GM12878 (cell line): ENCODE data around the gene CLSTN2. TPM values are rescaled to one million over a fixed set of nuclear protein-coding genes. Genes with fewer than 3 reads are reported as not detected.

Source experiments
- ATAC-seq: fragments of 200-7000 bp; cut with Tn5 transposase; 3 replicates; pipeline ENCODE4 v1.9.1; 2020; ENCODE audit warnings: mild to moderate bottlenecking, moderate library complexity
- BruUV-seq: library from RNA; stranded (reverse); fragments of 400-500 nt; replicated peaks from 2 replicates; lab custom pipeline; 2021; lab: Mats Ljungman, UMichigan
- CTCF ChIA-PET: fragments of 300-600 bp; sonication (Branson Sonifier 250); formaldehyde crosslinking; extraction: SDS; loops from one replicate; lab custom pipeline; 2021; ENCODE audit warnings: inconsistent platforms; lab: Yijun Ruan, JAX
- POLR2A ChIA-PET: fragments of 350-600 bp; formaldehyde crosslinking; extraction: SDS; loops from one replicate; lab custom pipeline; 2021; ENCODE audit warnings: inconsistent platforms; lab: Charles Lee
- RAD21 ChIA-PET: fragments of 300-600 bp; sonication (Branson Sonifier 250); formaldehyde crosslinking; loops from one replicate; lab custom pipeline; 2023; ENCODE audit warnings: antibody characterized with exemption; ENCODE audit not compliant: unreplicated experiment; lab: Charles Lee
- SMC1A ChIA-PET: fragments of 300-600 bp; sonication (Branson Sonifier 250); formaldehyde crosslinking; loops from one replicate; lab custom pipeline; 2023; ENCODE audit not compliant: unreplicated experiment, uncharacterized antibody; lab: Charles Lee
- DNase-seq: peaks from one replicate; pipeline ENCODE4 v3.0.0-alpha.2; 2011; ENCODE audit warnings: low read depth, low spot score
- FAIRE-seq: peaks from 3 replicates; lab custom pipeline; 2011; peaks lifted over from hg19 to GRCh38; lab: Jason Lieb, UNC
- H2AFZ ChIP-seq: 2 replicates; pipeline ENCODE4 v1.6.0; 2011; ENCODE audit warnings: low read depth, low read length, control low read depth; ENCODE audit not compliant: control insufficient read depth
- H3K27ac ChIP-seq: 2 replicates; pipeline ENCODE4 v1.5.1; 2011; ENCODE audit warnings: control low read depth; ENCODE audit not compliant: control insufficient read depth, insufficient read depth
- H3K27me3 ChIP-seq, 2 experiments: replicated peaks in 1 of 2; 2 replicates each; pipeline versions ENCODE4 v1.6.0 to v1.6.1; 2011; ENCODE audit warnings: low read length in 1 of 2; ENCODE audit not compliant: control insufficient read depth in 2 of 2, insufficient read depth in 2 of 2
- H3K36me3 ChIP-seq, 2 experiments: 2 replicates each; pipeline ENCODE4 v1.5.1; 2011; ENCODE audit warnings: low read length in 1 of 2; ENCODE audit not compliant: control insufficient read depth in 2 of 2, insufficient read depth in 2 of 2
- H3K4me1 ChIP-seq: 2 replicates; pipeline ENCODE4 v1.6.1; 2011; ENCODE audit warnings: mild to moderate bottlenecking, low read length, moderate library complexity, mixed read lengths; ENCODE audit not compliant: control insufficient read depth, insufficient read depth
- H3K4me2 ChIP-seq: 2 replicates; pipeline ENCODE4 v1.6.0; 2011; ENCODE audit warnings: control low read depth; ENCODE audit not compliant: control insufficient read depth, insufficient read depth
- H3K4me3 ChIP-seq: fragments of 200-600 bp; sonication (generic); 2 replicates; pipeline ENCODE4 v1.5.1; 2016
- H3K79me2 ChIP-seq: 2 replicates; pipeline ENCODE4 v1.6.0; 2011; ENCODE audit warnings: low read length; ENCODE audit not compliant: control insufficient read depth, insufficient read depth
- H3K9ac ChIP-seq: 2 replicates; pipeline ENCODE4 v1.8.0; 2011; ENCODE audit warnings: low read length, control low read depth, mixed read lengths; ENCODE audit not compliant: control insufficient read depth, insufficient read depth
- H3K9me3 ChIP-seq: replicated peaks from 3 replicates; pipeline ENCODE4 v1.5.1; 2011; ENCODE audit warnings: mild to moderate bottlenecking, low read length; ENCODE audit not compliant: control insufficient read depth, insufficient read depth
- H4K20me1 ChIP-seq: 2 replicates; pipeline ENCODE4 v1.6.0; 2011; ENCODE audit not compliant: control insufficient read depth, insufficient read depth
- ATF3 ChIP-seq: IDR thresholded peaks from 2 replicates; pipeline ENCODE4 v1.6.1; 2011; ENCODE audit warnings: low read depth, mild to moderate bottlenecking, low read length, moderate library complexity, borderline replicate concordance; ENCODE audit errors: extremely low read depth
- FOS ChIP-seq: IDR thresholded peaks from 3 replicates; pipeline ENCODE4 v1.6.1; 2011; ENCODE audit warnings: borderline replicate concordance; ENCODE audit not compliant: insufficient read length; ENCODE audit errors: extremely low read depth
- RBBP5 ChIP-seq: fragments of 200-600 bp; sonication (generic); conservative IDR thresholded peaks from 2 replicates; pipeline ENCODE4 v1.6.1; 2016
- SMAD5 ChIP-seq: IDR thresholded peaks from 2 replicates; pipeline ENCODE4 v1.6.1; 2016; ENCODE audit warnings: antibody characterized with exemption, low read depth
- SMARCA5 ChIP-seq: fragments of 450-650 bp; IDR thresholded peaks from 2 replicates; pipeline ENCODE4 v1.6.1; 2017; ENCODE audit warnings: mild to moderate bottlenecking
- STAT3 ChIP-seq: IDR thresholded peaks from 2 replicates; pipeline ENCODE4 v1.6.1; 2011; ENCODE audit warnings: low read depth, low read length, improper control_type of control experiment
- ZBTB33 ChIP-seq: fragments of 450-650 bp; IDR thresholded peaks from 2 replicates; pipeline ENCODE4 v1.6.1; 2017; ENCODE audit warnings: mild to moderate bottlenecking
- ZNF24 ChIP-seq: fragments of 450-650 bp; IDR thresholded peaks from 2 replicates; pipeline ENCODE4 v1.6.1; 2017; ENCODE audit warnings: antibody characterized with exemption, mild to moderate bottlenecking
- WGBS: methylation state at CpG from one replicate; pipeline ENCODE4 v1.1.6; 2016; ENCODE audit warnings: low lambda C conversion rate; ENCODE audit not compliant: insufficient replicate concordance, insufficient coverage; ENCODE audit errors: missing lambda C conversion rate; 5-methylcytosine and 5-hydroxymethylcytosine counted together
- in situ Hi-C: fragments of 300-500 bp; cut with MboI; formaldehyde crosslinking; loops from 9 replicates; pipeline ENCODE4 v1.14.3; 2018; ENCODE audit warnings: mixed read lengths
- intact Hi-C: fragments of 100-400 bp; cut with micrococcal nuclease; formaldehyde crosslinking; loops from one replicate; pipeline ENCODE4 v1.14.2; 2022; ENCODE audit not compliant: unreplicated experiment
- polyA plus RNA-seq, 11 experiments: library from polyadenylated mRNA; depleted of rRNA in 4 of 11; unstranded in 6 of 11; stranded (reverse) in 5 of 11; fragments of >200 nt; fragmentation: Nextera tagmentation in 4 of 11; fragmentation: Illumina TruSeq in 1 of 11; extraction: Ambion mirVana in 4 of 11; extraction: Trizol in 1 of 11; gene quantifications; 1 replicate in 1 of 11; 2 replicates in 10 of 11; pipeline versions ENCODE4 v1.2.1 to v1.2.3, GENCODE V29; 2011 to 2016; ENCODE audit warnings: inconsistent platforms in 2 of 11, missing spikeins in 2 of 11, low read depth in 1 of 11
- total RNA-seq, 4 experiments: library from RNA; depleted of rRNA in 3 of 4; stranded (reverse); fragments of >200 nt in 3 of 4; fragmentation: Illumina TruSeq in 1 of 4; extraction: Trizol in 1 of 4; gene quantifications; 2 replicates each; pipeline versions ENCODE4 v1.2.1 to v1.2.3, GENCODE V29; 2013 to 2021

Gene CLSTN2
- total and polyA plus RNA-seq, 10 of the 15 experiments (the other 5 are each of a cell fraction or from before 2014, with no cell fraction given): under 0.01 to 0.10 (median under 0.01) TPM; not detected in 5

- no peak overlapping the region for H3K27ac ChIP-seq
- ChIA-PET CTCF (no interaction called here), RAD21 (no interaction called here), POLR2A (no interaction called here), SMC1A (interaction anchor here (0.5 kb wide), 1 partner anchor 528 kb away, joined by 4 read pairs; no protein-coding TSS in a partner anchor)
- BruUV-seq: no TSS peak
- H3K27me3 ChIP-seq: no peaks in the 10 kb centered on the region; a peak in 1 of 4 replicates
- H3K9ac ChIP-seq: no peak overlapping the region
- no peak overlapping the region for H3K4me3 ChIP-seq
- H3K4me2 ChIP-seq: no peak overlapping the region
- FAIRE-seq (no peak), ATAC-seq (no peak), DNase-seq (no peak)
- no peaks in the 10 kb centered on the region for H3K79me2 ChIP-seq
- intact Hi-C loops (no loop called here), in situ Hi-C loops (no loop called here)
- WGBS: 86% methylated on average over 1 of the region's 1 CpG
- H3K9me3 ChIP-seq: no peaks in the 10 kb centered on the region
- H3K36me3 ChIP-seq: no peaks in the 10 kb centered on the region
- H2AFZ ChIP-seq: no peak overlapping the region
- H4K20me1 ChIP-seq: no peaks in the 10 kb centered on the region
- H3K4me1 ChIP-seq: no peaks in the 10 kb centered on the region
- TF ChIP-seq SMAD5 (no peak), ZNF24 (no peak), ATF3 (no peak), SMARCA5 (no peak), RBBP5 (no peak), ZBTB33 (no peak), FOS (no peak), STAT3 (no peak)
Observed at GRCh38 chr3:140440446-140440845, 505.5 kb downstream of the CLSTN2 start.
